ENCODE results near the gene IFITM5. TPM values are rescaled to one million over a fixed set of nuclear protein-coding genes. Genes with fewer than 3 reads are reported as not detected.
"Not testable (repeated sequence)": the region's sequence is repeated elsewhere in the genome, so short reads cannot be mapped to it uniquely, and the experiment has no call there.

The IFITM5 gene
- total and polyA plus RNA-seq, 9 donors, result not detected

DNA sequence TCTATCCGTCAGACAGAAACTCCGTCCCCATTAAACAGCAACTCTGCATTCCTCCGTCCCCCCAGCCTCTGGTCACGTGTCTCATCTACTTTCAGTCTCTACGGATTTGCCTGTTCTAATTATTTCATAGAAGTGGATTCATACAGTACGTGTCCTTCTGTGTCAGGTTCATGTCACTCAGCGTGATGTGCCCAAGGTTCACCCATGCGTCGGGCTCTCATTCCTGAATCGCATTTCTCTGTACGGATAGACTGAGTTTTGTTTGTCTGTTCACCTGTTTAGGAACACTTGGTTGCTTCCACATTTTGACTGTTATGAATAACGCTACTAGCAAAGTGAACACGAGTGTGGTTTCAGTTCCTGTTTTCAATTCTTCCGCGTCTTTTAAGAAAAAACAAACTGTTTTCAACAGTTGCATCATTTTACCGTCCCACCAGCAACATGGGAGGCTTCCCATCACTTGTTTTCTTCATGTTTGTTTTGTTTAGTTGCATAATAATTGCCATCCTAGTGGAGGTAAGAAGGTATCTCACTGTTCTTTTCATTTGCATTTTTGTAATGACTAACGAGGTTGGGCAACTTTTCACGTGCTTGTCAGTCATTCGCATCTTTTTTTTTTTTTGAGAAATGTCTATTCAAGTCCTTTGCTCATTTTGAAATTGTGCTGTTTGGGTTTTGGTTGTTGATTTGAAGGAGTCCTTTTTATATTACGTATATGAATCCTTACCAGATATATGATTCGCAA is 30.0 kb downstream of the IFITM5 start:
- Histone ChIP-seq H3K27me3 (no peaks in the 10 kb centered on the region), H3K27ac (no peak overlapping the region), H3K36me3 (no peaks in the 10 kb centered on the region), H3K4me1 (ENCODE audit: insufficient read depth) (no peaks in the 10 kb centered on the region), H3K9me3 (no peaks in the 10 kb centered on the region), H3K4me3 (no peak overlapping the region)
- 40 to 52% (median 48%) methylated on average over 21 of the region's 21 CpGs for WGBS, 3 donors
- DNase-seq, result no peak
- intact Hi-C loops (cut with DNase I), result no loop called here
- TF ChIP-seq EP300 (IDR thresholded peaks at IDR 0.05) (peak; percentile 17), CTCF (IDR thresholded peaks at IDR 0.05) (no peak)

- DNase-seq, result peak in 1 of 5 donors; percentile 42
- H3K4me1 ChIP-seq (ENCODE audit: insufficient read depth); intact Hi-C loops (cut with DNase I); H3K27ac ChIP-seq; H3K36me3 ChIP-seq; H3K9me3 ChIP-seq; H3K4me3 ChIP-seq; H3K27me3 ChIP-seq: not testable (repeated sequence)
- 43 to 56% (median 45%) methylated on average over 16 of the region's 16 CpGs for WGBS, 3 donors
Observed at GRCh38 chr11:268716-269145, 30.6 kb downstream of the IFITM5 start.

DNA sequence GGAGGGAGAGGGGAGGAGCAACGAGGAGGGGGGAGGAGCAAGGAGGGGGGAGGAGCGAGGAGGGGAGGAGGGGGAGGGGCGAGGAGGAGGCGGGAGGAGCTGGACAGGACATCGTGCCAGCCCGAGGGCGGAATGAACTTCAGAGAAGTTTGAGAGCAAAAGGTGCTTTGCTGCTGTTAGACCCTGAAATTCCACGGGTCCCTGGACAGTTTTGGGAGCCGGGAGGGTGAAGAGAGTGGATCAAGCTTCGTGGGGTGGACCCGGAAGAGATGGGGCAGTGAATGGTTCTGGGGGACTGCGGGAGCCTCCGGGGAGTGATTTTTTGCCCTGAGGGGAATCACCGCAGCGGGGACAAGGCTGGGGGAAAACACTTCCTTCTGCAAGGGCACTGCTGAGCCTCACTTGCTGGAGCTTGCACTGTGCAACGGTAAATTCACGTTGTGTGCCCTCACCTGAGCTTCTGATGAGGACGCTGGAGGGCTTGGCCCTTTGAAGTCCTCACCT is 31.8 kb downstream of the IFITM5 start:
- DNase-seq, result no peak

GRCh38 chr11:266676-267439 is 32.5 kb downstream of the IFITM5 start:
- Histone ChIP-seq H3K36me3 (no peaks in the 10 kb centered on the region), H3K9me3 (no peaks in the 10 kb centered on the region), H3K4me3 (no peak overlapping the region), H3K27ac (no peak overlapping the region), H3K27me3 (no peaks in the 10 kb centered on the region), H3K4me1 (ENCODE audit: insufficient read depth) (no peaks in the 10 kb centered on the region)
- TF ChIP-seq EP300 (IDR thresholded peaks at IDR 0.05) (no peak), POLR2A (IDR thresholded peaks at IDR 0.05) (no peak), CTCF (IDR thresholded peaks at IDR 0.05) (no peak)
- intact Hi-C loops (cut with DNase I), result no loop called here
- no peak for DNase-seq
- 79 to 91% (median 89%) methylated on average over 5 to 7 of the region's 13 CpGs for WGBS, 3 donors

More for the DNA sequence above, 31.8 kb downstream of the IFITM5 start:
- WGBS, 3 donors, result 43 to 46% (median 44%) methylated on average over 17 of the region's 18 CpGs
- no peak overlapping the region for H3K4me3 ChIP-seq
- H3K36me3 ChIP-seq, result no peaks in the 10 kb centered on the region
- no peaks in the 10 kb centered on the region for H3K4me1 ChIP-seq (ENCODE audit: insufficient read depth)
- no peak overlapping the region for H3K27ac ChIP-seq
- H3K9me3 ChIP-seq, result no peaks in the 10 kb centered on the region
- TF ChIP-seq POLR2A (IDR thresholded peaks at IDR 0.05) (no peak), CTCF (IDR thresholded peaks at IDR 0.05) (no peak), EP300 (IDR thresholded peaks at IDR 0.05) (no peak)
- intact Hi-C loops (cut with DNase I), result no loop called here
- H3K27me3 ChIP-seq, result no peaks in the 10 kb centered on the region

- intact Hi-C loops (cut with DNase I), result no loop called here
- no peaks in the 10 kb centered on the region for H3K9me3 ChIP-seq
- H3K27me3 ChIP-seq, result no peaks in the 10 kb centered on the region
- no peak for DNase-seq
- H3K4me1 ChIP-seq (ENCODE audit: insufficient read depth), result no peaks in the 10 kb centered on the region
- no peak overlapping the region for H3K27ac ChIP-seq
- H3K4me3 ChIP-seq, result no peak overlapping the region
- 82 to 92% (median 82%) methylated on average over 4 of the region's 4 CpGs for WGBS, 3 donors
- no peak for TF ChIP-seq EP300 (IDR thresholded peaks at IDR 0.05)
- TF ChIP-seq CTCF (IDR thresholded peaks at IDR 0.05), result no peak
- no peak for TF ChIP-seq POLR2A (IDR thresholded peaks at IDR 0.05)
- H3K36me3 ChIP-seq, result no peaks in the 10 kb centered on the region
Observed at GRCh38 chr11:261624-262023, 37.7 kb downstream of the IFITM5 start.

All from ovary (tissue), 9 donors.